Measurements from ENCODE around the gene KIF6.
"Not testable (repeated sequence)": the region's sequence is repeated elsewhere in the genome, so short reads cannot be mapped to it uniquely, and the experiment has no call there.

The KIF6 gene

GRCh38 chr6:39493174-39493573 is 232.0 kb downstream of the KIF6 start:
- DNase-seq: peak; percentile 74

DNA sequence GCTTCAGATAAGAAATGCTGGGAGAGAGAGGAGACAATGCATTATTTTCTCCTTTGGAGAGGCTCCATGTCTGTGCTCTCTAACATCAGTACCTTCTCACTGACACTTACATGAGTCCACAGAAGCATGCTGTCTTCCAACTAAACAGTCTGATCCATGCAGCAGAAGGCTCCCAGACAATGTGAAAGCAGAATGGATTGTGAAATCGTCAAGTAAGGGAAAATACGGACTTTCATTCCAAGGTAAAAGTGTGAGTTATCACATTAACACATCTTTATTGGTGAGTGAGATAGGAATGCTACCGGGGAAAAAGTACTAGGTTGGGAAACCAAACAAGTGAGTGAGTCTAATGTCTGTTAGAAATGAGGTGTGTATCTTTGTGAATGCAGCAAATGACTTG is 235.1 kb downstream of the KIF6 start:
- no peak for DNase-seq

DNA sequence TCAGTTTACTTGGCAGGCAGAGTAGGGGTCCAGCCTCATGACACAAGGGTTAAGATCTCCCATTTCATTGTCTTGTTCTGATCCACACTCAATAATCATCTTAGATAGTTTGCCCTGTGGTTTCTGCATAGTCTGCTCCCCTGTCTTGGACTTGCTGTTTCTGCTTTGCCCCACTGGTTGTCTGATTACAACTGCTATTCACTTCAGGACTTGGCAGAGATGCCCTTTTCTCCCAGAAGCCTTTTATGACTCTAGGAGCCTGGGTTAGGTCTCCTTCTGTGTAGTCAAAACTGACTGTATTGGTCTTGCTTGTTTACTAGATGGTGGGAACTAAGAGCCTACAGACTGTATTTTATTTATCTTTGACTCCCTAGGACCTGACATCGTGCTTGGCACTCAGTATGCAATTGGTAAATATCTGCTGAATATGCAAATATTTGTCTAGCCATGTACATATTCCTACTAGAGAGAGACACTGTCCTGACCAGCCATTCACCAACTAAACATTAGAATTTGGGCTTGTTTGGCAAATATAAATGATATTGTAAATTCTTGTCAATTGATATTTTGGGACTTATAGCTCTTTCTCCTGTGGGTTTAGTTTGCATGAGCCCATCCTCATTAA is 236.8 kb downstream of the KIF6 start:
- DNase-seq: no peak

- no peak for DNase-seq
These were observed 240.9 kb downstream of the KIF6 start for GRCh38 chr6:39484276-39484675.

DNA sequence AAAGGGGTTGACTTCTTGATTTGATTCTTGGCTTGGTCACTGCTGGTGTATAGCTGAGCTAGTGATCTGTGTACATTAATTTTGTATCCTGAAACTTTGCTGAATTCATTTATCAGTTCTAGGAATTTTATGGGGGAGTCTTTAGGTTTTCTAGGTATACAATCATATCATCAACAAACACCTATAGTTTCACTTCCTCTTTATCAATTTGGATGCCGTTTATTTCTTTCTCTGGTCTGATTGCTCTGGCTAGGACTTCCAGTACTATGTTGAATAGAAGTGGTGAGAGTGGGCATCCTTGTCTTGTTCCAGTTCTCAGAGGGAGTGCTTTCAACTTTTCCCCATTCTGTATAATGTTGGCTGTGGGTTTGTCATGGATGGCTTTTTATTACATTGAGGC is 245.4 kb downstream of the KIF6 start:
- not testable (repeated sequence) for DNase-seq

DNA sequence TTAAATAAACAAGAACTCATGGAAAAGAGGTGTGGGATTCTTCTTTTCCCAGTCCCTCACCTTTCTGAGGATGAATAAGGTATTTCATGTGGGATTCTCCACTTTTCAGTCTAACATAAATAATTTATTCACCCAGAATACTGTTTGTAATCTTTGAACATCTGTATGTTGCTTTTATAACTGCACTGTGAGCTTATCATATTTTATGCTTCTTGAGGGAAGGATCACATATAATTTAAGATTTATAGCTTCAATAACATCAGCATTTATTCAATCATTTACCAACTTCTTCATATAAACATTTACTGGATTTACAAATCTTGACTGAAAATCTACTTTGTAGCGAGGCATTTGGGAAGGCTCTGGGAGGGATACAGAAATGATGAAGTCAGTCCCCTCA is 248.5 kb downstream of the KIF6 start:
- DNase-seq: no peak

DNA sequence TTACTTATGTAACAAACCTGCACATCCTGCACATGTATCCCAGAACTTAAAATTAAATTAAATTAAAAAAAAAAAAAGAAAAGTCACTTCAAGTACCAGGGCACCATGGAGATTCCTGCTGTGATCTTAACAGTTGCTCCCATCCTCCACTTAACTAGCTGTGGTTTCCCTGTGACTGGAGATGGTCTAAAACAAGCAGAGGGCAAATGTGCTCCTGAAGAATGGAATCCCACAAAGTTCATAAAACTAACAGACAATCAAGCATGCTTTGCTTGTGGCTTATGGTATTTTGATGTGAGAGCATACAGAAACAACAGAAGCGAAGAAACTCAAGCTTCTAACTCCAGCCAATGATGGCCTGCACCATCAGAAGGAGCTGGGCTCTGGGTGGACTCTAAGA is 249.1 kb downstream of the KIF6 start:
- peak; percentile 41 for DNase-seq

GRCh38 chr6:39471954-39472659 is 253.1 kb downstream of the KIF6 start:
- no peak for DNase-seq

- no peak for DNase-seq
These were observed 254.7 kb downstream of the KIF6 start for GRCh38 chr6:39470506-39470905.

- DNase-seq: no peak
These were observed 256.8 kb downstream of the KIF6 start for GRCh38 chr6:39468385-39468784.

- DNase-seq: no peak
These were observed 258.6 kb downstream of the KIF6 start for GRCh38 chr6:39466631-39467030.

DNA sequence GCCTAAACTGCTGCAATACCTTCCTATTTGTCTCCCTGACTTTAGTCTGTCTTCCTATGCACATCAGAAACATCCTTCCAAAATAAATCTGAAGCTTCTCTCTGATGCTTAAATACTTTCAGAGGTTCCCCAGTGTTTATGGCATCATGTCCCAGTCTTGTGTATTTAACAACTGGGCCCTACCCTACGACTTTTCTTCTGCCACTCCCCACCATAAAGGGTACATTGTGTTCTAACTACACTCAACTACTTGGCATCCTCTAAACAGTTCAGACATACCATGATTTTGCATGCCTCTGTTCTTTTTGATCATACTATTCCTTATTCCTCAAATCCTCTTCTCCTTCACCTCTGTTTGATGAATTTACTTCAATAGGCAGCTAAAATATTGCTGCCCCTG is 259.7 kb downstream of the KIF6 start:
- no peak for DNase-seq

- no peak for DNase-seq
These were observed 261.1 kb downstream of the KIF6 start for GRCh38 chr6:39464067-39464466.

DNA sequence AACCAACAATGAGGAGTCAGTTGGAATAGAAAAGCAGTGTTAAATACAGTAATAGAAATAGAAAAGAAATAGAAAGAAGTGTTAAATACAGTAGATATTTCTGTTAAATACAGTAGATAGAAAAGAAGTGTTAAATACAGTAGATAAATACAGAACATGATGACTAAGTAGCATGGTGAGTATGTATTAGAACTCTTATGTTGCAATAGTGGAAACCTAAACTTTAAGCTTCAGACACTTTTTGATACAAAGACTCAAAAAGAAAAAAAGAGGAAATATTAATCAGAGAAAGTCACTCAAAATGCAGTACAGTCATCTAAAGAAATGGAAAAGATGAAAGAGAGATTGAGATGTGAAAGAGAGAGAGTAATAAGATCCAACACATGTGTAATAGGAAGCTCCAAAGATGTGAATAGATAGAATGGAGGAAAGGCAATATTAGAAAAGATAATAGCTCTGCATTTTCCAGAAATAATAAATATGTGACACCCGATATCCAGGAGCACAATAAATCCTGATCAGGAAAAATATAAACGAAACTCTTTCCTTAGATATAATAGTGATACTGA is 271.2 kb downstream of the KIF6 start:
- no peak for DNase-seq

- DNase-seq: peak; percentile 63
These were observed 272.0 kb downstream of the KIF6 start for GRCh38 chr6:39453241-39453640.

- peak; percentile 77 for DNase-seq
These were observed 272.7 kb downstream of the KIF6 start for GRCh38 chr6:39452306-39453145.

DNA sequence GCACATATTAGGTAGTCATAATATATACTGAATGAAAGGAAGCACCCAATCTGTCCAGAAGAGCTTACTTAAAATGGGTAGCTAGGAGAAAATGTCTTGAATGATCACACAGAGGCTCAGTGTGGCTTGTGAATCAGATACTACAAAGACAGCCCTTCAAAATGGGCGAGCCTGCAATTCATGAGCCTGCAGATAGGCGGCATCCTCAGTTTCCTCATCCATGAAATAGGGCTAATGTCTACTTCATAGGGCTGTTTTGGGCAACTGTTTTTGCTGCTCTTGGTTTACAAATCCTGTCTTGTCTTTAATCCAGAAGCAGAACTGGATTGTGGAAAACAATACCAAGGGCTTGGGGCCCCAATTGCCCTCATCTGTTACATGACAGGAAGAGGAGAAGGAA is 273.4 kb downstream of the KIF6 start:
- DNase-seq: no peak

GRCh38 chr6:39449022-39449421 is 276.2 kb downstream of the KIF6 start:
- DNase-seq: no peak

DNA sequence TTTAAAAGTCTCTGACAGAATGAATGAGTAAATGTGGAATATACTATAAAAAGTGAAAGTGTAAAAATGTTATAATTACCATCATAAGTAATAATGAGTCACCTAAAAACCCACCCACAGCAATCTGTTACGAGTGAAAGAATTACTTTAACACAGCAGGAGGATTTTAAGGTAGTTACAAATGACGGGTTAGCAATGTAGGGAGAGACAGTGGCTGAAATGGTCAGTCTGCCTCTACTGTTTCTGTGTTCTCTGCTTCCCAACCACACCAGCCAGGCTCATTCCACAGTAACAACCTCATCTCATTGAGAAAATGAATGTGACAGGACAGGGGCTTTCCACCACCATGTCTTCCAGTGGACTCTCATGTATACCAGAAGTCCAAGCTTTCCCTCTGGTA is 278.3 kb downstream of the KIF6 start:
- DNase-seq: no peak

GRCh38 chr6:39445667-39446066 is 279.5 kb downstream of the KIF6 start:
- no peak for DNase-seq

GRCh38 chr6:39444479-39445019 is 280.7 kb downstream of the KIF6 start:
- no peak for DNase-seq

GRCh38 chr6:39441986-39442385 is 283.2 kb downstream of the KIF6 start:
- DNase-seq: no peak

- DNase-seq: no peak
These were observed 283.9 kb downstream of the KIF6 start for GRCh38 chr6:39441301-39441700.
